CD4-positive, alpha-beta T cell (primary cell): ENCODE measurements around the gene TRHDE. TPM values are rescaled to one million over a fixed set of nuclear protein-coding genes. Genes with fewer than 3 reads are reported as not detected.
A peak's percentile ranks its signal among the peaks of the same experiment; 100 is the strongest.

Source experiments
- ATAC-seq: fragments of 200-7000 bp; cut with Tn5 transposase; one replicate; pipeline ENCODE4 v1.10.0; 2022; ENCODE audit warnings: mild to moderate bottlenecking; ENCODE audit not compliant: poor library complexity
- CTCF ChIA-PET: fragments of 350-600 bp; sonication (Branson Sonifier 250); formaldehyde crosslinking; loops from one replicate; lab custom pipeline; 2021; ENCODE audit warnings: antibody characterized with exemption, inconsistent platforms; lab: Charles Lee
- POLR2A ChIA-PET: fragments of 350-600 bp; sonication (Branson Sonifier 250); formaldehyde crosslinking; loops from one replicate; lab custom pipeline; 2021; ENCODE audit warnings: antibody characterized with exemption, inconsistent platforms; lab: Charles Lee
- DNase-seq, 14 experiments: peaks; one replicate each; pipeline ENCODE4 v3.0.0-alpha.2; 2013 to 2020; ENCODE audit warnings: mixed read lengths in 2 of 14
- H3K27ac ChIP-seq, 2 donors: one replicate each; pipeline versions ENCODE4 v1.5.1 to v1.7.0; 2013; ENCODE audit warnings: low read length in 2 of 2, low read depth in 1 of 2, mild to moderate bottlenecking in 1 of 2
- H3K27me3 ChIP-seq, 2 experiments: 1 replicate in 1 of 2; 2 replicates in 1 of 2; pipeline versions ENCODE4 v1.6.1 to v1.7.0; 2013; ENCODE audit warnings: low read length in 2 of 2, control low read depth in 1 of 2, mild to moderate bottlenecking in 1 of 2, moderate library complexity in 1 of 2; ENCODE audit not compliant: insufficient read depth in 2 of 2, control insufficient read depth in 1 of 2
- H3K36me3 ChIP-seq: one replicate; pipeline ENCODE4 v1.6.1; 2013; ENCODE audit warnings: low read length, control low read depth; ENCODE audit not compliant: insufficient read depth
- H3K4me1 ChIP-seq: one replicate; pipeline ENCODE4 v1.6.1; 2013; ENCODE audit warnings: low read length, control low read depth; ENCODE audit not compliant: insufficient read depth
- H3K4me3 ChIP-seq: one replicate; pipeline ENCODE4 v1.5.1; 2013; ENCODE audit warnings: mild to moderate bottlenecking, low read length, moderate library complexity
- H3K9me3 ChIP-seq, 2 experiments: 1 replicate in 1 of 2; 2 replicates in 1 of 2; pipeline versions ENCODE4 v1.6.1 to v1.7.0; 2013; ENCODE audit warnings: low read length in 2 of 2, mild to moderate bottlenecking in 2 of 2, control low read depth in 1 of 2, moderate library complexity in 1 of 2; ENCODE audit not compliant: control insufficient read depth in 1 of 2, insufficient read depth in 1 of 2
- H3K27ac Mint-ChIP-seq: one replicate; pipeline ENCODE4 v1.8.0; 2020; ENCODE audit warnings: mixed read lengths
- H3K27me3 Mint-ChIP-seq: one replicate; pipeline ENCODE4 v1.8.0; 2021; ENCODE audit warnings: mixed read lengths
- H3K36me3 Mint-ChIP-seq: one replicate; pipeline ENCODE4 v1.8.0; 2021; ENCODE audit warnings: low read depth, mixed read lengths
- H3K4me1 Mint-ChIP-seq: one replicate; pipeline ENCODE4 v1.8.0; 2021; ENCODE audit warnings: low read depth, mixed read lengths
- H3K4me3 Mint-ChIP-seq: one replicate; pipeline ENCODE4 v1.8.0; 2020; ENCODE audit warnings: mild to moderate bottlenecking, mixed read lengths
- H3K9me3 Mint-ChIP-seq: one replicate; pipeline ENCODE4 v1.8.0; 2020; ENCODE audit warnings: mixed read lengths
- intact Hi-C, 2 experiments: fragments of 100-400 bp; cut with DNase I in 1 of 2; cut with micrococcal nuclease in 1 of 2; formaldehyde crosslinking; loops; one replicate each; pipeline versions ENCODE4 v1.15.1 to v1.9.0; 2023 to 2025; cut with DNase I, micrococcal nuclease
- total RNA-seq, 174 experiments: library from RNA in 2 of 174; stranded (reverse) in 2 of 174; gene quantifications; one replicate each; pipeline ENCODE4 v1.2.3 and lab custom pipeline; 2021 to 2026
- TF ChIP-seq, protein P1 (sequence below): fragments of 200-600 bp; IDR thresholded peaks from one replicate; pipeline ENCODE4 v1.8.0; 2022; ENCODE audit warnings: antibody characterized with exemption, mild to moderate bottlenecking

The TRHDE gene
- total RNA-seq, 2 experiments from 2014 or later, result not detected

DNA sequence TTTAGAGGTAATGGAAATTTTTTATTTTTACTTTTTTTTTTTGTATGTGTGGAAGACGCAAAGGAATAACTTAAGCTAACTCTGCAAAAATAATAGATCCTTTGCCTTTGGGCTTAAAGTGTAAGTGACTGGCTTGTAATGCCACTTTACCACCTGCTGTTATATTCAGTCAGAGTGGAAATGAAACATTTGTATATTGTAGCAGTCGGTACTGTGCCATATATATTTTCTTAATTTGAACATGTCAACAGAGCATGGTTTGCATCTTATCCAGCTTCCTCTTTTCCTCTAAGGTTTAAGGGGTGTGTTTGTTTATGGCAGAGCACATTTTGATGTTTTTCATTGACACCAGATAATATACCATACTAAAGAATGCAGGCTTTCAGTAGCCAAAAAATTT is 176.6 kb downstream of the TRHDE start:
- intact Hi-C loops, result no loop called here
- H3K27ac ChIP-seq, result no peak overlapping the region
- TF ChIP-seq, protein P1, sequence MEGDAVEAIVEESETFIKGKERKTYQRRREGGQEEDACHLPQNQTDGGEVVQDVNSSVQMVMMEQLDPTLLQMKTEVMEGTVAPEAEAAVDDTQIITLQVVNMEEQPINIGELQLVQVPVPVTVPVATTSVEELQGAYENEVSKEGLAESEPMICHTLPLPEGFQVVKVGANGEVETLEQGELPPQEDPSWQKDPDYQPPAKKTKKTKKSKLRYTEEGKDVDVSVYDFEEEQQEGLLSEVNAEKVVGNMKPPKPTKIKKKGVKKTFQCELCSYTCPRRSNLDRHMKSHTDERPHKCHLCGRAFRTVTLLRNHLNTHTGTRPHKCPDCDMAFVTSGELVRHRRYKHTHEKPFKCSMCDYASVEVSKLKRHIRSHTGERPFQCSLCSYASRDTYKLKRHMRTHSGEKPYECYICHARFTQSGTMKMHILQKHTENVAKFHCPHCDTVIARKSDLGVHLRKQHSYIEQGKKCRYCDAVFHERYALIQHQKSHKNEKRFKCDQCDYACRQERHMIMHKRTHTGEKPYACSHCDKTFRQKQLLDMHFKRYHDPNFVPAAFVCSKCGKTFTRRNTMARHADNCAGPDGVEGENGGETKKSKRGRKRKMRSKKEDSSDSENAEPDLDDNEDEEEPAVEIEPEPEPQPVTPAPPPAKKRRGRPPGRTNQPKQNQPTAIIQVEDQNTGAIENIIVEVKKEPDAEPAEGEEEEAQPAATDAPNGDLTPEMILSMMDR, result no peak
- DNase-seq (no peak), ATAC-seq (no peak)
- peaks cover 6 to 8% of the 10 kb centered on the region in 2 experiments for H3K9me3 ChIP-seq
- H3K27ac Mint-ChIP-seq, result no peak overlapping the region
- CTCF ChIA-PET, result no interaction called here
- POLR2A ChIA-PET, result interaction anchor here (0.6 kb wide), 1 partner anchor 1850 kb away, joined by 3 read pairs; no protein-coding TSS in a partner anchor
- no peaks in the 10 kb centered on the region for H3K36me3 ChIP-seq
- no peaks in the 10 kb centered on the region for H3K4me1 ChIP-seq
- H3K27me3 ChIP-seq, result no peaks in the 10 kb centered on the region
- no peak overlapping the region for H3K4me3 Mint-ChIP-seq
- no peaks in the 10 kb centered on the region for H3K36me3 Mint-ChIP-seq
- no peaks in the 10 kb centered on the region for H3K4me1 Mint-ChIP-seq
- H3K4me3 ChIP-seq, result no peak overlapping the region
- peaks cover 4% of the 10 kb centered on the region for H3K9me3 Mint-ChIP-seq
- no peaks in the 10 kb centered on the region for H3K27me3 Mint-ChIP-seq

DNA sequence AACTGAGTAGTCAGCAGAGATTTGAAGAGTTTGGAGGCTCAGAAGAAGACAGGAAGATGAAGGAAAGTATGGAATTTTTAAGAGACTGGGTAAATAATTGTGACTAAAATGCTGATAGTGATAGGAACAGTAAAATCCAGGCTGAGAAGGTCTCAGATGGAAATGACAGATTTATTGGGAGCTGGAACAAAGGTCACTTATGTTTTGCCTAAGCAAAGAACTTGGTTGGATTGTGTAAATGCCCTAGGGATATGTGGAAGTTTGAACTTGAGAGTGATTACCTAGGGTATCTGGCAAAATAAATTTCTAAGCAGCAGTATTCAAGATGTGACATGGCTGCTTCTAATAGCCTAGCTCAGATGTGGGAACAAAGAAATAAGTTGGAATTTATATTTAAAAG is 180.9 kb downstream of the TRHDE start:
- DNase-seq, result no peak
- H3K4me1 Mint-ChIP-seq, result no peaks in the 10 kb centered on the region
- H3K9me3 Mint-ChIP-seq, result no peaks in the 10 kb centered on the region
- no peak overlapping the region for H3K27ac Mint-ChIP-seq
- no peaks in the 10 kb centered on the region for H3K36me3 Mint-ChIP-seq
- Histone ChIP-seq H3K36me3 (no peaks in the 10 kb centered on the region), H3K4me3 (no peak overlapping the region), H3K27me3 (no peaks in the 10 kb centered on the region), H3K27ac (no peak overlapping the region), H3K4me1 (no peaks in the 10 kb centered on the region), H3K9me3 (peaks cover 6 to 8% of the 10 kb centered on the region in 2 experiments)
- ChIA-PET CTCF (no interaction called here), POLR2A (no interaction called here)
- no peak for ATAC-seq
- intact Hi-C loops, result no loop called here
- H3K4me3 Mint-ChIP-seq, result no peak overlapping the region
- no peaks in the 10 kb centered on the region for H3K27me3 Mint-ChIP-seq
- TF ChIP-seq, protein P1, result no peak

DNA sequence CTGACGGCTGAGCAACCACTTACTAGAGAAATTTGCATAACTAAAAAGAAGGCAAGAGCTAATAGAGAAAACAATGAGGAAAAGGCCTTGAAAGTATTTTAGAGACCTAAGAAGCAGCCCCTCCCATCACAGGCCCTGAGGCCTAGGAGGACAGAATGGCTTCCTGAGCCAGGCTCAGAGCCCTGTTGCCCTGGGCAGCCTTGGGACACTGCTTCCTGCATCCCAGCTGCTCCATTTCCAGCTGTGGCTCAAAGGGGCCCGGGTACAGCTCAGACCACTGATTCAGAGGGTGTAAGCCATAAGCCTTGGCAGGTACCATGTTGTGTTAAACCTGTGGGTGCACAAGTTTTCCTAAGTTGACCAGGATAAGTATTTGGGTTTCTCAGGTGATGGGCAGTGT is 181.4 kb downstream of the TRHDE start:
- Histone ChIP-seq H3K9me3 (peaks cover 6 to 8% of the 10 kb centered on the region in 2 experiments), H3K36me3 (no peaks in the 10 kb centered on the region), H3K4me1 (no peaks in the 10 kb centered on the region), H3K27ac (no peak overlapping the region), H3K27me3 (no peaks in the 10 kb centered on the region), H3K4me3 (no peak overlapping the region)
- POLR2A ChIA-PET, result no interaction called here
- DNase-seq (peak in 1 of 14 experiments; percentile 3), ATAC-seq (no peak)
- Mint-ChIP-seq H3K36me3 (no peaks in the 10 kb centered on the region), H3K4me1 (no peaks in the 10 kb centered on the region), H3K27me3 (no peaks in the 10 kb centered on the region), H3K9me3 (no peaks in the 10 kb centered on the region), H3K27ac (no peak overlapping the region), H3K4me3 (no peak overlapping the region)
- TF ChIP-seq, protein P1, result no peak
- intact Hi-C loops, result no loop called here
- CTCF ChIA-PET, result no interaction called here
